A673 (cell line): ENCODE results near the gene MON1A.

Source experiments
- CTCF ChIP-seq: fragments of 300-800, 200-600 bp; sonication (generic); conservative IDR thresholded peaks from 2 replicates; pipeline ENCODE4 v1.5.1; 2017; ENCODE audit warnings: low read depth, mild to moderate bottlenecking, antibody characterized with exemption, low read length, moderate library complexity, mixed read lengths
- EZH2 ChIP-seq: fragments of 200-600 bp; sonication (generic); IDR thresholded peaks from 2 replicates; pipeline ENCODE4 v1.6.1; 2017; ENCODE audit warnings: borderline replicate concordance, low read depth, mild to moderate bottlenecking, mixed read lengths, antibody characterized with exemption, low read length; ENCODE audit not compliant: poor library complexity, severe bottlenecking

GRCh38 chr3:49908373-49909199 is 21.0 kb downstream of the MON1A start:
- no peak for TF ChIP-seq CTCF
- TF ChIP-seq EZH2 = no peak
